ENCODE results near the gene EPHB2.

The EPHB2 gene

GRCh38 chr1:22721122-22721873 lies 10.7 kb downstream of the EPHB2 start:
- Histone ChIP-seq H3K27me3 (replicated peaks; ENCODE audit: insufficient read depth, low read length) (peaks cover 97% of the 10 kb centered on the region), H3F3A (ENCODE audit: insufficient read depth, low read length) (no peaks in the 10 kb centered on the region), H3K27ac (ENCODE audit: low read length) (no peak overlapping the region), H3K9ac (ENCODE audit: low read length) (no peak overlapping the region), H2AFZ (ENCODE audit: low read length) (no peak overlapping the region), H3K4me3 (ENCODE audit: low read length) (no peak overlapping the region), H3K9me2 (replicated peaks; ENCODE audit: insufficient read depth, low read length) (no peaks in the 10 kb centered on the region), H3K79me2 (ENCODE audit: low read length) (no peaks in the 10 kb centered on the region), H4K20me1 (ENCODE audit: insufficient read depth, low read length) (no peaks in the 10 kb centered on the region), H3K4me1 (ENCODE audit: low read length) (no peaks in the 10 kb centered on the region), H3K36me3 (replicated peaks; ENCODE audit: insufficient read depth, low read length) (no peaks in the 10 kb centered on the region), H3K9me3 (replicated peaks; ENCODE audit: insufficient read depth, low read length) (no peaks in the 10 kb centered on the region), H3K4me2 (ENCODE audit: low read depth, low read length) (no peak overlapping the region)
- TF ChIP-seq EZH2phosphoT487 (IDR thresholded peaks at IDR 0.05; ENCODE audit: low read length), result no peak
- DNase-seq, result no peak

- no peaks in the 10 kb centered on the region for H3K9me2 ChIP-seq (replicated peaks; ENCODE audit: insufficient read depth, low read length)
- H3K36me3 ChIP-seq (replicated peaks; ENCODE audit: insufficient read depth, low read length), result no peaks in the 10 kb centered on the region
- H3K4me3 ChIP-seq (ENCODE audit: low read length), result no peak overlapping the region
- H3K4me1 ChIP-seq (ENCODE audit: low read length), result no peaks in the 10 kb centered on the region
- H3K27ac ChIP-seq (ENCODE audit: low read length), result no peak overlapping the region
- DNase-seq, result no peak
- no peaks in the 10 kb centered on the region for H3K9me3 ChIP-seq (replicated peaks; ENCODE audit: insufficient read depth, low read length)
- no peak overlapping the region for H2AFZ ChIP-seq (ENCODE audit: low read length)
- no peaks in the 10 kb centered on the region for H3K79me2 ChIP-seq (ENCODE audit: low read length)
- no peaks in the 10 kb centered on the region for H3F3A ChIP-seq (ENCODE audit: insufficient read depth, low read length)
- no peak overlapping the region for H3K4me2 ChIP-seq (ENCODE audit: low read depth, low read length)
- no peak overlapping the region for H3K9ac ChIP-seq (ENCODE audit: low read length)
- no peak for TF ChIP-seq EZH2 (optimal IDR thresholded peaks at IDR 0.05; ENCODE audit: low read depth, low read length)
- TF ChIP-seq, protein P1, sequence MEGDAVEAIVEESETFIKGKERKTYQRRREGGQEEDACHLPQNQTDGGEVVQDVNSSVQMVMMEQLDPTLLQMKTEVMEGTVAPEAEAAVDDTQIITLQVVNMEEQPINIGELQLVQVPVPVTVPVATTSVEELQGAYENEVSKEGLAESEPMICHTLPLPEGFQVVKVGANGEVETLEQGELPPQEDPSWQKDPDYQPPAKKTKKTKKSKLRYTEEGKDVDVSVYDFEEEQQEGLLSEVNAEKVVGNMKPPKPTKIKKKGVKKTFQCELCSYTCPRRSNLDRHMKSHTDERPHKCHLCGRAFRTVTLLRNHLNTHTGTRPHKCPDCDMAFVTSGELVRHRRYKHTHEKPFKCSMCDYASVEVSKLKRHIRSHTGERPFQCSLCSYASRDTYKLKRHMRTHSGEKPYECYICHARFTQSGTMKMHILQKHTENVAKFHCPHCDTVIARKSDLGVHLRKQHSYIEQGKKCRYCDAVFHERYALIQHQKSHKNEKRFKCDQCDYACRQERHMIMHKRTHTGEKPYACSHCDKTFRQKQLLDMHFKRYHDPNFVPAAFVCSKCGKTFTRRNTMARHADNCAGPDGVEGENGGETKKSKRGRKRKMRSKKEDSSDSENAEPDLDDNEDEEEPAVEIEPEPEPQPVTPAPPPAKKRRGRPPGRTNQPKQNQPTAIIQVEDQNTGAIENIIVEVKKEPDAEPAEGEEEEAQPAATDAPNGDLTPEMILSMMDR (IDR thresholded peaks at IDR 0.05; ENCODE audit: low read length), result no peak
- no peak for TF ChIP-seq EZH2phosphoT487 (IDR thresholded peaks at IDR 0.05; ENCODE audit: low read length)
- H3K27me3 ChIP-seq (replicated peaks; ENCODE audit: insufficient read depth, low read length), result peaks cover 95% of the 10 kb centered on the region
- no peaks in the 10 kb centered on the region for H4K20me1 ChIP-seq (ENCODE audit: insufficient read depth, low read length)
Observed at GRCh38 chr1:22722901-22723550, 12.4 kb downstream of the EPHB2 start.

DNA sequence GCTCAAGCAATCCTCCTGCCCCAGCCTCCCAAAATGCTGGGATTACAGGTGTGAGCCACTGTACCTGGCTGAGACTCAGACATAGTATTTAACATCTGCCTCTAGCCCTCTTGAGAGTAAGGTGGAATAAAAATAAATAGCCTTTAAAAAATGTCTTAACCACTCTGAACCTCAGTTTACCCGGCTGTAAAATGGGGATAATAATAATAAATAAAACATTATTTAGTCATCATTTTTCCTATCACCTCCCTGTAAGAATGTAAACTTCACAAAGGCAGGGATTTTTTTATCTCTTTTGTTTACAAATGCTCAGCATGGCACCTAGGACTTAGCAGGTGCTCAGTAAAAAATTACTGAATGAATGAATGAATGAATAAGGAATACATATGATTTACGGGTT lies 17.2 kb downstream of the EPHB2 start:
- Histone ChIP-seq H3K27ac (ENCODE audit: low read length) (no peak overlapping the region), H3K9ac (ENCODE audit: low read length) (no peak overlapping the region), H3K27me3 (replicated peaks; ENCODE audit: insufficient read depth, low read length) (peaks cover 87% of the 10 kb centered on the region), H3K4me2 (ENCODE audit: low read depth, low read length) (no peak overlapping the region), H3K79me2 (ENCODE audit: low read length) (no peaks in the 10 kb centered on the region), H4K20me1 (ENCODE audit: insufficient read depth, low read length) (no peaks in the 10 kb centered on the region), H3F3A (ENCODE audit: insufficient read depth, low read length) (no peaks in the 10 kb centered on the region), H2AFZ (ENCODE audit: low read length) (no peak overlapping the region), H3K4me3 (ENCODE audit: low read length) (no peak overlapping the region), H3K9me2 (replicated peaks; ENCODE audit: insufficient read depth, low read length) (no peaks in the 10 kb centered on the region), H3K36me3 (replicated peaks; ENCODE audit: insufficient read depth, low read length) (no peaks in the 10 kb centered on the region), H3K9me3 (replicated peaks; ENCODE audit: insufficient read depth, low read length) (no peaks in the 10 kb centered on the region), H3K4me1 (ENCODE audit: low read length) (no peaks in the 10 kb centered on the region)
- DNase-seq, result no peak
- TF ChIP-seq EZH2phosphoT487 (IDR thresholded peaks at IDR 0.05; ENCODE audit: low read length) (no peak), EZH2 (optimal IDR thresholded peaks at IDR 0.05; ENCODE audit: low read depth, low read length) (no peak)
- TF ChIP-seq, protein P1 (IDR thresholded peaks at IDR 0.05; ENCODE audit: low read length), result no peak

Data from MM.1S (cell line).